Glomerular endothelial cell (primary cell): Measurements from ENCODE around the gene CFAP99. TPM values are rescaled to one million over a fixed set of nuclear protein-coding genes. Genes with fewer than 3 reads are reported as not detected.
"Not testable (repeated sequence)": the region's sequence is repeated elsewhere in the genome, so short reads cannot be mapped to it uniquely, and the experiment has no call there.

Experiments
- DNase-seq: peaks from one replicate; pipeline ENCODE4 v3.0.0-alpha.2; 2011; ENCODE audit warnings: low read depth, low spot score; ENCODE audit errors: extremely low read depth
- total RNA-seq: library from RNA; depleted of rRNA; stranded (reverse); fragments of >200 nt; gene quantifications from 2 replicates; pipeline ENCODE4 v1.2.3, GENCODE V29; 2015

CFAP99 gene
- not detected in 2 replicates for total RNA-seq

GRCh38 chr4:2418650-2419571 lies at the start of gene CFAP99:
CFAP99 (plus strand) TSS chr4:2418955.
- DNase-seq = no peak

DNA sequence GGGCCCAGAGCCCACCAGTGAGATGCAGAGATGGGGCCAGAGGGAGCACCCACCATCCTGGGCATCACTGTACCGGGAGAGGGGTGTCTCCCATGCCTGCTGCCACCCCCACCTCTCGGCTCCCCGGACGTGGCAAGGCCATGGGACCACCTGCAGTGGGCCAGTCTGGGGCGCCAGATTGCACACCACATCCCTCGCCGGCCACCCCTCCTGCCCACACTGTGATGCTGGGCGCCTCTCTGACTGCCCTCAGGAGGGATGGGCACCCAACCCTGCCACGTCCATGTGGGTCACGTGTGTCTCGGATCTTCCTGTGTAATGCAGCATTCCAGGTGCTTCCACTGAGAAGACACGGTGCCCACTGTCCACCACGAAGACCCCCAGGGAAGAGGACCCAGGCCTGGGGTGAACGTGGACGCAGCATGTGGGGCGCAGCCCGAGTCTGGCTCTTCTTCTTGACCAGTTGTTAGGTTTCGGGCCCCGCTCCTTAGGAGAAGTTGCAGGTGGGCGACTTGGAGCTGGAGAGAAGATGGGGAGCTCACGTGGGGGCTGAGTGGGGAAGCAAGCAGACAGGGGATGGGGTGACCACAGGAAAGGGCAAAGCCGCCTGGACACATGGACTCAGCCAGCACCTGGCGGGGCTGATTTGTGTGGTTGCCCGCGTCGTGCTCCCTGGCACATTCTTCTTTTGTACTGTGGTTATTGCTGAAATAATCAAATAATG lies 48.0 kb upstream of the CFAP99 start:
- no peak for DNase-seq

GRCh38 chr4:2371765-2372487 lies 46.8 kb upstream of the CFAP99 start:
- no peak for DNase-seq

DNA sequence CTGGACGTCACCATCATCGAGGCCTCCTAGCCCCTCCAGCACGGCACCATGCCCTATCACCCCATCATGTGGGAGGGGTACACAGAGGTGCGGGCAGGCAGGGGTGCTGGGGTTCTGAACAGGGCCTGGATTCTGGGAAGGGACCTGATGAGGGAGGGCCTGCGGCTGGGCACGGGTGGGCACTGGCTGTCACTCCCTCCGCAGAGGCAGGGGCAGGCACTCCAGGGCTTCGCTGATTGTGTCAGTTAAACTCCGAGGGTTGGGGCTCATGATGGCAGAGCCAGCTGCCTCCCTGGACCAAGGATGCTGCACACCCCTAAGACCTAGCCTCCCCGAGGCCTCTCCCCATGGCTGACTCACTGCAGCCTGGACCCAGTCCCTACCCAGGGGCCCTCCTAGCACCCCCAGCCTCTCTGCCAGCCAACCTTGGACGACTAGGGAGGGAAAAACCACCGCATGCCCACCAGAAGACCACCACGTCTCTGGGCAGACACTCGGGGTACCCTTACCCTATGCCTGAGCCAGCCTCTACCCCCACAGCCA lies 46.2 kb upstream of the CFAP99 start:
- DNase-seq = no peak

DNA sequence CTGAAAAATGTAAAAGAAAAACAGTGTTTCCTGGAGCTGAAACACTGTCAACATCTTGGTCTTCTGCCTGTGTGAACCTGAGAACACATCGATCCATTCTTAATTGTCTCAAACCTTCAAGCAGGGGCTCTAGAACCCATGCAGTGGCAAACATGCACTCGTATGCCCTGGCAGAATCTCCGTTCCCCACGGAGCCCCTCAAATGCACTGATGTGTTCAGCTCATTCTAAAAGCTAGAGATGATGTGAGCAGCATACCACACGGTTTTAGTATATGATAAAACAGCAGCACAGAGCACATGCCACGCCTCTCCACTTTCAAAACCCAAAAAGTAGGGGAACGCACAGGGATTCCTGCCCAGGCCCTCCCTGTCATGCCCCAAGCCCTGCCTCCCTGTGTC lies 45.2 kb upstream of the CFAP99 start:
- DNase-seq = no peak

DNA sequence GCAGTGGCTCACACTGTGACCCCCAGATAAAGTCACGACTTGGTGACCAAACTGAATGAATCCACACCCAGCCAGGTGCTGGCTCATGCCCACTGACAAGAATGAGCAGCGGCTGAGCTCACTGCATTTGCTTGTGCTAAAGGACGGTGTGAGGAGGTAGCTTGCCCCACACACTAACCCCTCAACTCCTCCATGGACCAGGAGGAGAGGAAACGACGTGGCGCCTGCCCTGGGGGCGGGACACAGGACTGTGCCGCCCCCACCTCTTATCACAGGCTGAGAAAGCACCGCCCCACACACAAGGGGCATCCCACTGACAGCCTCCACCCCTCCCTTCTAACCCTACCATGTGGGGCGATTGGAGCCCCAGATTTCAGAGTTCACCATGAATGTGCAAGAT lies 43.3 kb upstream of the CFAP99 start:
- no peak for DNase-seq

DNA sequence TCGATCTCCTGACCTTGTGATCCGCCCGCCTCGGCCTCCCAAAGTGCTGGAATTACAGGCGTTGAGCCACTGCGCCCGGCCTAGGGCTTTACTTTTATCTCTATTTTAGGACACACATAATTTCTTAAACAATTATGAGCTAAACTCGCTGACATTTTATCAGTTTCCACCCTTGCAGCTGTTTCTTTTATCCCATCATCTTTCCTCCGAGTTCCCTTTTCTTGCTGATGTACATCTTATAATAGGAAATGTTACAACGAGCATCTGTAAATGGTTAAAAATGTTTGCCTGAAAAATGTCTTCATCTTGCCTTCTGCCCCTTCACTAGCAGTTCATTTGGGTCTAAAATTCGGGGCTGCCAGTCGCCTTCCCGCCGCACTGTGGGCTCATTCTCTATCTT lies 41.5 kb upstream of the CFAP99 start:
- no peak for DNase-seq

- DNase-seq = no peak
Observed at GRCh38 chr4:2378401-2378800, 40.4 kb upstream of the CFAP99 start.

GRCh38 chr4:2378898-2379297 lies 39.9 kb upstream of the CFAP99 start:
- no peak for DNase-seq

DNA sequence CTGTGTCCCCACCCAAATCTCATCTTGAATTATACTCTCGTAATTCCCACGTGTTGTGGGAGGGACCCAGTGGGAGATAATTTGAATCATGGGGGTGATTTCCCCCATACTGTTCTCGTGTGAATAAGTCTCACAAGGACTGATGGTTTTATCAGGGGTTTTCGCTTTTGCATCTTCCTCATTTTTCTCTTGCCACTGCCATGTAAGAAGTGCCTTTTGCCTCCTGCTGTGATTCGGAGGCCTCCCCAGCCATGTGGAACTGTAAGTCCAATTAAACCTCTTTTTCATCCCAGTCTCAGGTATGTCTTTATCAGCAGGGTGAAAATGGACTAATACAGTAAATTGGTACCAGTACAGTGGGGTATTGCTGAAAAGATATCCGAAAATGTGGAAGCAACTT lies 38.2 kb upstream of the CFAP99 start:
- not testable (repeated sequence) for DNase-seq

DNA sequence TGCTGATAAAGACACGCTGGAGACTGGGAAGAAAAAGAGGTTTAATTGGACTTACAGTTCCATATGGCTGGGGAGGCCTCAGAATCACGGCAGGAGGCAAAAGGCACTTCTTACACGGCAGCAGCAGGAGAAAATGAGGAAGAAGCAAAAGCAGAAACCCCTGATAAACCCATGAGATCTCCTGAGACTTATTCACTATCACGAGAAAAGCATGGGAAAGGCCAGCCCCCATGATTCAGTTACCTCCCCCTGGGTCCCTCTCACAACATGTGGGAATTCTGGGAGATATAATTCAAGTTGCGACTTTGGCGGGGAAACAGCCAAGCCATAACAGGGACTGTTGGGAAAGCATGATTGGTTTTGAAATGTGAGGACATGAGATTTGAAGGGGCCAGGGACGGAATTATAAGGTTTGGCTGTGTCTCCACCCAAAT lies 36.0 kb upstream of the CFAP99 start:
- not testable (repeated sequence) for DNase-seq

DNA sequence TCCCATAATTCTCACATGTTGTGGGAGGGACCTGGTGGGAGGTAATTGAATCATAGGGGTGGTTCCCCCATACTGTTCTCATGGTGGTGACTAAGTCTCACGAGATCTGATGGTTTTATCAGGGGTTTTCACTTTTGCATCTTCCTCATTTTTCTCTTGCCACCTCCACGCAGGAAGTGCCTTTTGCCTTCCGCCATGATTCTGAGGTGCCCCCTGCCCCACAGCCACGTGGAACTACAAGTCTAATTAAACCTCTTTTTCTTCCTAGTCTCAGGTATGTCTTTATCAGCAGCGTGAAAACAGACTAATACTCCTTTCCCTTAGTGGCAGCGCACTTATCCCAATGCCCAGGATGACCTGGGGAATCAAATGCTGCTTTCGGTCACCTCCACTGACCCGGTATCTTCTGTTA lies 35.5 kb upstream of the CFAP99 start:
- DNase-seq = not testable (repeated sequence)

GRCh38 chr4:2383760-2384159 lies 35.0 kb upstream of the CFAP99 start:
- no peak for DNase-seq

DNA sequence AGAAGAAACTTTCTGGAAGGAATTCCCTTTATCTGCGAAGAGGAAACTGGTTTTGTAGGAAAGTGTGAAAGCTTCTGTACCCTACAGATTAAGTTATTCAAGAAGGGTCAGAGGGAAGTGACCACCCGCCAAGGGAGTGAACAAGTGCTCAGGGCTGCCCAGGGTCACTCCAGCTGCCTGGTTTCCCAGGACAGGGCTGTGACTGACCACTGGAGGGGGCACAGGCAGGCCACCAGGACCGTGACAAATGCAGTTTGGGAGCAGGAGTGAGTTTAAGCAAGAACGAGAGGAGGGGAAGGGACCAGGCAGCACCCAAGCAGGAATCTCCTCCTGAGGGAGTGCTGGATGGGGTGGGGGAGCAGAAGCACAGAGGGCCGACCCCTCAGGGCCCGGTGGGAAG lies 34.5 kb upstream of the CFAP99 start:
- no peak for DNase-seq

DNA sequence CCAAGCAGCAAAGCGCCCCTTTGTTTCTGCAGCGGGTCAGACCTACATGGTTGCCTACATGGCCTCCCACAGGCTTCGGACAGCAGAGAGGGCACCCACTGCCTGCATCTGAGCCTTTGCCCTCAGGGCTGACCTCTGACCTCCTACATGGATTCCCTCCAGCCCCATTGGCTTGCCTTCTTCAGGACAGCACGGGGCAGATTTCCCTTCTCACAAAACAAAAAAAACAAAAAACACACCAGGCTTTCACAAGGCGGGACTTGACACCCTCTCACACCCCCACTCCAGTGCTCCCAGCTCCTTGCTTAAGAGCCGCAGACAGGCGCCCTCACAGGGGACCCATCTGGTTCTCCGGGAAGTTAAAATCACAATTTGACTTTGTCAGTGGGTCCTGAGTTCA lies 33.2 kb upstream of the CFAP99 start:
- no peak for DNase-seq

DNA sequence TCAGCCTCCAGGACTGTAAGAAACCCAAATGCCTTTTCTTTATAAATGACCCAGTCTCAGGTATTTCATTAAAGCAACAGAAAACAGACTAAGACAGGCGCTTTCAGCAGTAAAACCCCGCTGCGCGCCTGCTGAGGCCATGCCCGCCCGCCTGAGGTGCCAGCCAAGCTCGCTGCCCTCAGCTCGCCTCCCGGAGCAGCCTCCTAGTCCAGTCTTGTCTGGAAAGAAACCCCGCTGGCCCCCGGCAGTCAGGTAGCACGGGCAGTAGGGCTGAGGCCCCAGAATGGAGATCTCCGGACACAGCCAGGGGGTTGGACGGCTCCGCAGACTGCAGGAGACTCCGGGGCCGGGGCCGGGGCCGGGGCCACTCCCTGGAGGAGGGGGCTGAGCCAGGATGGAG lies 32.0 kb upstream of the CFAP99 start:
- DNase-seq = no peak

DNA sequence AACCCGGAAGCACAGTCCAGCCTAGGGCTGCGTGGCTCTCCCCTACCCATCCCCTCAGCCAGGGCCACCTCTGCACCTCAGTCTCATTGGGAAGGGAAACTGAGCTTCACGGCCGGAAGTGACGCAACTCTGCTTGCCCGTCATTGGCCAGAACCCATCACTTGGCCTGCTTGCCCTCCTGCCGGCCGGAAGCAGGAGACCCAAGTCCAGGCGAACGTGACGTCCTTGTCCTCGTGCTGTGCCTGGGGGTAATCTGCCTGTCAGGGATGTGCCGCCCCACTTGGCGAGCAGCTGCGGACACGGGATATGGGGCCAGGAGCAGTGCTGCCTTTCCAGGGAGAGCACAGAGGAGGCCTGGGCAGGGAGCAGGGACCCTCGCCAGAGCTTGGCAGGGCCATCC lies 31.5 kb upstream of the CFAP99 start:
- DNase-seq = no peak

DNA sequence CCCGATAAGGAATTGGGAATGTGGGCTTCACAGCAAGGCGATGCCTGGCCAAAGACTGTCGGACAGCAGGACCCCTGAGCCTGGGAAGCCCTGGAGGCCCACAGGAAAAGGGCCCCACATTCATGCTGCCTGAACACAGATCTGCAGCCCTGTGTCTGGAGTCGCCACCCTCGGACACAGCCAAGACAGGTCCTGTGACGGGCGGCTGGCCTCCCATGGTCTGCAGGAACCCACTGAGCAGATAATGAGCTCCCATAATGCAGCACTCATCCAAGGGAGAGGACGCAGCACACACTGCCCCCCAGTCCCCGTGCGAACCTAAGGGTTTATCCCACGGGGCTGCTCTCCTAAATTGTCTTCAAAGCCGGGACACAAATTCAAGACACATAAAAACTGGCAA lies 30.9 kb upstream of the CFAP99 start:
- no peak for DNase-seq

DNA sequence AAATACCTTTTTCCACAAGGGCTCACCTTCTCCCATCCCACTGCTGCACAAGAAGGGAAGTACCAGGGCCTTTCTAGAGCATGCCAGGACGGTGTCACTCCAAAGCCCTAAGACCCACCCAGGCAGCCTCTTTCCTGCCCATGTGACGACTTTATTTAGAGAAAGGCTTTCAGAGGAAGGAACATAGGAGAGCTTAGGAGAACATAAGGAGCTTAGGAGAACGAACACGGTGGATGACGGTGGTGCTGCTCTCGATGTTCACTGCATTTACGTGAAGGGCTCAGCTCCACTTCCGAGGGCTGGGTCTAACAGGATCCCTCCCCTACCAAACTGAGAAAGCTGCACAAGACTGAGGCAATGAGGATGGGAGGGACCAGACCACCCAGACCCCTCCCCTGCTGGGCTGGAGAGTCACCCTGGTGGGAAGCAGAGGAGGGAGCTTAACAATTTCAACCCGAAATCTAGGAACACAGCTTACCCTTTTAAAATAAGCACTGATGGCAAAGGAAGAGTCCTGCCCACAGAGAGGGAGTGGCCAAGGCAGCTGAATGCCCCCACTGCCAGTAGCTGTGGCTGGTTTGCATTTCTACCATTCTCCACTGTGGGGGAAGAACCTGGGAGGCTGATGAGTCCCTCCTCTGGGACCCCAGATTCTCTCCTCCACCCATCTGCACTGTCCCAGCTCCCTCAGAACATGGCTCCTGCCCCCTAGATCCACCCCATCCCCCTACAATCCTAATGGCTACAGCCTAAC lies 30.1 kb upstream of the CFAP99 start:
- DNase-seq = no peak

- DNase-seq = no peak
Observed at GRCh38 chr4:2389691-2390090, 29.1 kb upstream of the CFAP99 start.
